Mucosa of descending colon (tissue), 3 donors: ENCODE data around the gene CD19. TPM values are rescaled to one million over a fixed set of nuclear protein-coding genes. Genes with fewer than 3 reads are reported as not detected.

Experiments used
- ATAC-seq: fragments of 200-7000 bp; cut with Tn5 transposase; one replicate; pipeline ENCODE4 v1.9.1; 2020; ENCODE audit warnings: mild to moderate bottlenecking, moderate library complexity
- DNase-seq, 3 donors: peaks; one replicate each; pipeline ENCODE4 v3.0.0-alpha.2; 2020
- H3K36me3 ChIP-seq: fragments of 200-600 bp; one replicate; pipeline ENCODE4 v1.8.0; 2021; ENCODE audit warnings: low read depth, mild to moderate bottlenecking
- H3K4me1 ChIP-seq: fragments of 200-600 bp; one replicate; pipeline ENCODE4 v1.8.0; 2021; ENCODE audit warnings: low read depth, mild to moderate bottlenecking
- H3K4me3 ChIP-seq: fragments of 200-600 bp; one replicate; pipeline ENCODE4 v1.8.0; 2021; ENCODE audit warnings: mild to moderate bottlenecking
- H3K9me3 ChIP-seq: fragments of 200-600 bp; one replicate; pipeline ENCODE4 v1.8.0; 2021; ENCODE audit warnings: mild to moderate bottlenecking
- intact Hi-C, 2 donors: fragments of 100-400 bp; cut with DNase I in 1 of 2; cut with micrococcal nuclease in 1 of 2; formaldehyde crosslinking; loops; one replicate each; pipeline versions ENCODE4 v1.11.0 to v1.11.1; 2022; cut with DNase I, micrococcal nuclease
- total RNA-seq, 3 donors: library from RNA; stranded (reverse); fragmentation: NEBNext Ultra II Directional in 2 of 3; extraction: Animal tissue kit (Norgen Biotek cat#: 25700) in 2 of 3; gene quantifications; one replicate each; pipeline versions ENCODE4 v1.2.1 to v1.2.4, GENCODE V29; 2021 to 2023
- TF ChIP-seq, protein P1 (sequence below): fragments of 200-600 bp; IDR thresholded peaks from one replicate; pipeline ENCODE4 v1.8.0; 2022; ENCODE audit warnings: antibody characterized with exemption, mild to moderate bottlenecking
- donor health status: DM: no; HTN: no; CAD: no; lungs with moderate emphysema.
- donor health status: DM: no; HTN: no; CAD: no.
- donor health status: DM: no; HTN: yes; CAD: no.

The CD19 gene
- total RNA-seq, 3 donors from 2014 or later, result 0.29 to 0.65 (median 0.38) TPM

DNA sequence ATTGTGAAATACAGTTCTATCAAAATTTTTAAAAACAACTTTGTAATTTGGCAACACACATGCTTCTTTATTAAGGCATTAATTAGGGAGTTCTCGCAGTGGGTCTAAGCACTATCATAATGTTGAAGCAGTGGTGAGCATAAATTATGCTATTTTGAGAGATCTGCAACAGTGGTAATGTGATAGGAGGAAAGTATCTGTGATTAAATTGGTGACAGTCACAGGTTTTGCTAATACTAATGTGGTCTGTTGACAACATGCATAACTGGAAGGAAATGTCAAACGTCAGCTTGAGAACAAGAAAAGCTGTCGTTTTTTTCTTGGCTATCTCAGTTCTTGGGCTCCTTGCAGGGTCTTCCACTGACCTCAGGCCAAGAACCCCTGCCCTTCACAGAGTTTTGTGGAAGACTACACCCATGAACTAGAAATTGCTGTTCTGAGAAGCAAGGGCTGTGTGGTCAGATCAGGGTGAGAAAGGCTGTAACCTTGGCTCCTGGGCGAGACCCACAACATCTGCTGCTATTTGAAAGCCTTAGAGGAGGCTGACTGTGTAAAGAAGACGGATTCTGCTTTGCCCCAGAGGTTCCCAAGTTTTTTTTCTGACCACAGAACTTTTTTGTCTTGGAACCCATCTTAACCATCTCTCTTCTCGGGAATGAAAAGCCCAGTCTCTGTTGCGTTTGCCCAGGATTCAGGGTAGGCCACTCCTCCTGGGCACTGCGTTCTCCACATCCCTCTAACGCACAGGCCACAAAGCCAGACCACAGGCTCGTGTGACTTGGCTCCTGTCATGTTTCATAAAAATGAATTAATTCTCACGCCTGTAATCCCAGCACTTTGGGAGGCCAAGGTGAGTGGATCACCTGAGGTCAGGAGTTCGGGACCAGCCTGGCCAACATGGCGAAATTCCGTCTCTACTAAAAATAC, 39.5 kb upstream of the CD19 start:
- no peaks in the 10 kb centered on the region for H3K4me1 ChIP-seq
- ATAC-seq, result no peak
- intact Hi-C loops, result no loop called here
- no peak for DNase-seq
- TF ChIP-seq, protein P1, sequence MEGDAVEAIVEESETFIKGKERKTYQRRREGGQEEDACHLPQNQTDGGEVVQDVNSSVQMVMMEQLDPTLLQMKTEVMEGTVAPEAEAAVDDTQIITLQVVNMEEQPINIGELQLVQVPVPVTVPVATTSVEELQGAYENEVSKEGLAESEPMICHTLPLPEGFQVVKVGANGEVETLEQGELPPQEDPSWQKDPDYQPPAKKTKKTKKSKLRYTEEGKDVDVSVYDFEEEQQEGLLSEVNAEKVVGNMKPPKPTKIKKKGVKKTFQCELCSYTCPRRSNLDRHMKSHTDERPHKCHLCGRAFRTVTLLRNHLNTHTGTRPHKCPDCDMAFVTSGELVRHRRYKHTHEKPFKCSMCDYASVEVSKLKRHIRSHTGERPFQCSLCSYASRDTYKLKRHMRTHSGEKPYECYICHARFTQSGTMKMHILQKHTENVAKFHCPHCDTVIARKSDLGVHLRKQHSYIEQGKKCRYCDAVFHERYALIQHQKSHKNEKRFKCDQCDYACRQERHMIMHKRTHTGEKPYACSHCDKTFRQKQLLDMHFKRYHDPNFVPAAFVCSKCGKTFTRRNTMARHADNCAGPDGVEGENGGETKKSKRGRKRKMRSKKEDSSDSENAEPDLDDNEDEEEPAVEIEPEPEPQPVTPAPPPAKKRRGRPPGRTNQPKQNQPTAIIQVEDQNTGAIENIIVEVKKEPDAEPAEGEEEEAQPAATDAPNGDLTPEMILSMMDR, result no peak
- H3K9me3 ChIP-seq, result no peaks in the 10 kb centered on the region
- no peak overlapping the region for H3K4me3 ChIP-seq
- H3K36me3 ChIP-seq, result no peaks in the 10 kb centered on the region

DNA sequence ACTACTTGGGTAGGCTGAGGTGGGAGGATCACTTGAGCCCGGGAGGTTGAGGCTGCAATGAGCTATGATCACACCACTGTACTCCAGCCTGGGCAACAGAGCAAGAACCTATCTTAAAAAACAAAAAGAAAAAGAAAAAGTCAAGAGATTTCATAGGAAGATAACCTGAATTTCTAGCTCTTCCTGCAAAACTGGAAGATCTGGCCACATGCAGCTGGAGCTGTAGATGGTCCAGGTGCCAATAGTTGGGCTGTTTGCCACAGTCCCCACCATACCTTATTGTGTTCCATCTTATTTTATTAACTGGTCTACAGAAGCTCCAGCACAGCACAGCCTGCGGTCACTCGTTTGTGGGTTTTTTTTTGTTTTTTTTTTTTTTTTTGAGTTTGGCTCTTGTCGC, 38.5 kb upstream of the CD19 start:
- H3K9me3 ChIP-seq, result no peaks in the 10 kb centered on the region
- ATAC-seq (no peak), DNase-seq (no peak)
- H3K4me3 ChIP-seq, result no peak overlapping the region
- intact Hi-C loops, result no loop called here
- no peaks in the 10 kb centered on the region for H3K4me1 ChIP-seq
- TF ChIP-seq, protein P1, result no peak
- no peaks in the 10 kb centered on the region for H3K36me3 ChIP-seq

DNA sequence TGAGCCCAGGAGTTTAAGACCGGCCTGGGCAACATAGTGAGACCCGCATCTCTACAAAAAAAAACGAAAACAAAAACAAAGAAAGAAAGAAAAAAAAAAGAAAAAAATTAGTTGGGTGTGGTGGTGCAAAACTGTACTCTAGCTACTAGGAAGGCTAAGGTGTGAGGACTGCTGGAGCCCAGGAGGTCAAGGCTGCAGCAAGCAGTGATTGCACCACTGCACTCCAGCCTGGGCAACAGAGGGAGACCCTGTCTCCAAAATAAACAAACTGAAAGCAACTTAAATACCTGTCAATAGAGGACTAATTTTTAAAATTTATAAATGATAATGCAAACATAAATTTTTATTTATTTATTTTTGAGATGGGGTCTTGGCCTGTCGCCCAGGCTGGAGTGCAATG, 36.2 kb upstream of the CD19 start:
- DNase-seq (no peak), ATAC-seq (no peak)
- Histone ChIP-seq H3K36me3 (no peaks in the 10 kb centered on the region), H3K4me1 (no peaks in the 10 kb centered on the region), H3K4me3 (no peak overlapping the region), H3K9me3 (no peaks in the 10 kb centered on the region)
- TF ChIP-seq, protein P1, result no peak
- intact Hi-C loops, result no loop called here

GRCh38 chr16:28897826-28898225, 33.9 kb upstream of the CD19 start:
- no peak overlapping the region for H3K4me3 ChIP-seq
- intact Hi-C loops, result no loop called here
- no peaks in the 10 kb centered on the region for H3K36me3 ChIP-seq
- no peaks in the 10 kb centered on the region for H3K4me1 ChIP-seq
- ATAC-seq (no peak), DNase-seq (no peak)
- TF ChIP-seq, protein P1, result no peak
- H3K9me3 ChIP-seq, result no peaks in the 10 kb centered on the region

- H3K36me3 ChIP-seq, result no peaks in the 10 kb centered on the region
- ATAC-seq (no peak), DNase-seq (no peak)
- no peaks in the 10 kb centered on the region for H3K4me1 ChIP-seq
- TF ChIP-seq, protein P1, result no peak
- no peak overlapping the region for H3K4me3 ChIP-seq
- H3K9me3 ChIP-seq, result no peaks in the 10 kb centered on the region
- intact Hi-C loops, result no loop called here
These were observed 33.5 kb upstream of the CD19 start for GRCh38 chr16:28898266-28898665.
